HG02973 (cell line): ENCODE measurements around the gene RBMS1.
"Not testable (repeated sequence)": the region's sequence is repeated elsewhere in the genome, so short reads cannot be mapped to it uniquely, and the experiment has no call there.

Experiments
- ATAC-seq: cut with Tn5 transposase; IDR thresholded peaks from one replicate; pipeline ENCODE4 v1.9.1; 2021; ENCODE audit warnings: moderate library complexity; ENCODE audit not compliant: unreplicated experiment

Gene RBMS1

GRCh38 chr2:160473468-160474318 lies 19.9 kb downstream of the RBMS1 start:
- no peak for ATAC-seq

GRCh38 chr2:160472839-160473251 lies 20.8 kb downstream of the RBMS1 start:
- ATAC-seq, result no peak

GRCh38 chr2:160471950-160472349 lies 21.7 kb downstream of the RBMS1 start:
- ATAC-seq, result no peak

GRCh38 chr2:160469621-160470204 lies 23.9 kb downstream of the RBMS1 start:
- no peak for ATAC-seq

GRCh38 chr2:160469164-160469563 lies 24.4 kb downstream of the RBMS1 start:
- ATAC-seq, result no peak

GRCh38 chr2:160467086-160467485 lies 26.5 kb downstream of the RBMS1 start:
- no peak for ATAC-seq

- no peak for ATAC-seq
Measured at GRCh38 chr2:160465406-160465805, 28.2 kb downstream of the RBMS1 start.

GRCh38 chr2:160465002-160465401 lies 28.6 kb downstream of the RBMS1 start:
- ATAC-seq, result no peak

- ATAC-seq, result no peak
Measured at GRCh38 chr2:160464017-160464416, 29.6 kb downstream of the RBMS1 start.

- ATAC-seq, result no peak
Measured at GRCh38 chr2:160463245-160463644, 30.4 kb downstream of the RBMS1 start.

- ATAC-seq, result no peak
Measured at GRCh38 chr2:160460333-160460731, 33.3 kb downstream of the RBMS1 start.

- no peak for ATAC-seq
Measured at GRCh38 chr2:160459538-160460332, 33.9 kb downstream of the RBMS1 start.

- ATAC-seq, result no peak
Measured at GRCh38 chr2:160458718-160459453, 34.7 kb downstream of the RBMS1 start.

- no peak for ATAC-seq
Measured at GRCh38 chr2:160457588-160457987, 36.0 kb downstream of the RBMS1 start.

GRCh38 chr2:160454070-160454797 lies 39.4 kb downstream of the RBMS1 start:
- ATAC-seq, result no peak

- no peak for ATAC-seq
Measured at GRCh38 chr2:160453111-160453820, 40.3 kb downstream of the RBMS1 start.

- ATAC-seq, result no peak
Measured at GRCh38 chr2:160450486-160450885, 43.1 kb downstream of the RBMS1 start.

GRCh38 chr2:160448821-160449220 lies 44.8 kb downstream of the RBMS1 start:
- ATAC-seq, result not testable (repeated sequence)

GRCh38 chr2:160445673-160446072 lies 47.9 kb downstream of the RBMS1 start:
- no peak for ATAC-seq

GRCh38 chr2:160442603-160443002 lies 51.0 kb downstream of the RBMS1 start:
- no peak for ATAC-seq
